ENCODE measurements around the gene LPAR5. TPM values are rescaled to one million over a fixed set of nuclear protein-coding genes. Genes with fewer than 3 reads are reported as not detected.

The LPAR5 gene
- total RNA-seq, 4 donors from 2014 or later, result 27.9 to 50.1 (median 30.2) TPM

GRCh38 chr12:6569312-6569711 lies 66.4 kb downstream of the LPAR5 start:
- peaks cover 6 to 20% (median 15%) of the 10 kb centered on the region in 4 donors for H3K4me1 ChIP-seq
- DNase-seq, result no peak
- no peaks in the 10 kb centered on the region for H3K9me3 ChIP-seq
- peaks cover 1 to 53% (median 12%) of the 10 kb centered on the region in 4 donors for H3K36me3 ChIP-seq
- intact Hi-C loops (cut with DNase I; ENCODE audit: low total_unique reads), result no loop called here
- peak overlapping the region in 3 of 4 donors; percentile 86 to 93 (median 89) for H3K27ac ChIP-seq
- 81 to 86% methylated on average over 3 to 12 of the region's 12 CpGs for WGBS, 2 donors (ENCODE audit: low coverage in 1 of 2)
- no peak for TF ChIP-seq CTCF (IDR thresholded peaks at IDR 0.05)
- TF ChIP-seq POLR2AphosphoS5 (IDR thresholded peaks at IDR 0.05), result no peak
- no peak for TF ChIP-seq EP300 (IDR thresholded peaks at IDR 0.05; ENCODE audit: low read depth)
- no peak for TF ChIP-seq POLR2A (IDR thresholded peaks at IDR 0.05)
- no peak overlapping the region for H3K4me3 ChIP-seq
- in situ Hi-C loops (cut with MboI; ENCODE audit: low pct_ligation_motif_present in 1 of 4, low pct_unique_long_range_greater_than_20kb in 1 of 4, low sequenced_read_pairs in 3 of 4), result no loop called here
- H3K27me3 ChIP-seq, result no peaks in the 10 kb centered on the region

Small RNAs within 50 kb of the gene (small RNA-seq; reads per million reads assigned to genes)
- 131 to 343 (median 223) reads per million in 4 donors for gene SCARNA11

Other genes with a start within 250 kb of the LPAR5 start
- gene CD27, start 191.0 kb downstream of the LPAR5 start, total RNA-seq, result 10 to 100 TPM in 1 of 4 donors, 1 to 10 TPM in 2, not detected in 1; 1.1 to 16.8 (median 2.3) TPM
- gene TAPBPL, start 183.9 kb downstream of the LPAR5 start, total RNA-seq, result 10 to 100 TPM; 47.6 to 99.1 (median 79.3) TPM
- 10 to 100 TPM in 3 of 4 donors, 1 to 10 TPM in 1; 2.6 to 23.1 (median 17.7) TPM for gene VAMP1, start 165.3 kb downstream of the LPAR5 start, total RNA-seq
- 10 to 100 TPM in 3 of 4 donors, 1 to 10 TPM in 1; 2.6 to 49.7 (median 40.9) TPM for gene MRPL51, start 142.7 kb downstream of the LPAR5 start, total RNA-seq
- gene NCAPD2, start 141.9 kb downstream of the LPAR5 start, total RNA-seq, result 10 to 100 TPM; 18.3 to 20.2 (median 19.2) TPM
- 1,000 to 10,000 TPM; 1,806 to 2,946 (median 2,333) TPM for gene GAPDH, start 101.4 kb downstream of the LPAR5 start, total RNA-seq
- 10 to 100 TPM in 1 of 4 donors, 1 to 10 TPM in 3; 6.1 to 54.2 (median 8.0) TPM for gene IFFO1, start 79.9 kb downstream of the LPAR5 start, total RNA-seq
- 100 to 1,000 TPM in 1 of 4 donors, 10 to 100 TPM in 3; 12.8 to 167 (median 30.5) TPM for gene NOP2, start 67.7 kb downstream of the LPAR5 start, total RNA-seq
- gene CHD4, start 28.6 kb downstream of the LPAR5 start, total RNA-seq, result 100 to 1,000 TPM; 142 to 165 (median 154) TPM
- 1 to 10 TPM in 3 of 4 donors, not detected in 1; 2.2 to 2.9 (median 2.7) TPM for gene ACRBP, start 11.5 kb upstream of the LPAR5 start, total RNA-seq
- gene ING4, start 27.2 kb upstream of the LPAR5 start, total RNA-seq, result 100 to 1,000 TPM in 1 of 4 donors, 10 to 100 TPM in 3; 41.8 to 165 (median 56.6) TPM
- 10 to 100 TPM; 34.8 to 49.4 (median 42.8) TPM for gene ZNF384, start 53.4 kb upstream of the LPAR5 start, total RNA-seq
- under 1 TPM in 1 of 4 donors, not detected in 3; 0.64 TPM for gene PIANP, start 64.9 kb upstream of the LPAR5 start, total RNA-seq
- gene COPS7A, start 88.1 kb upstream of the LPAR5 start, total RNA-seq, result 10 to 100 TPM; 13.1 to 44.9 (median 36.9) TPM
- 100 to 1,000 TPM; 100 to 360 (median 164) TPM for gene MLF2, start 117.2 kb upstream of the LPAR5 start, total RNA-seq
- 100 to 1,000 TPM in 1 of 4 donors, 10 to 100 TPM in 3; 64.0 to 124 (median 83.9) TPM for gene PTMS, start 130.4 kb upstream of the LPAR5 start, total RNA-seq
- 1 to 10 TPM in 1 of 4 donors, under 1 TPM in 1, not detected in 2; 0.68 to 1.4 TPM for gene LAG3, start 136.6 kb upstream of the LPAR5 start, total RNA-seq
- 1 to 10 TPM in 3 of 4 donors, under 1 TPM in 1; 1.00 to 7.9 (median 2.8) TPM for gene CD4, start 153.6 kb upstream of the LPAR5 start, total RNA-seq
- 1 to 10 TPM in 3 of 4 donors, not detected in 1; 3.0 to 6.4 (median 3.1) TPM for gene GPR162, start 185.9 kb upstream of the LPAR5 start, total RNA-seq
- 10 to 100 TPM in 3 of 4 donors, 1 to 10 TPM in 1; 5.9 to 32.9 (median 14.4) TPM for gene P3H3, start 192.4 kb upstream of the LPAR5 start, total RNA-seq
- under 1 TPM in 2 of 4 donors, not detected in 2; 0.14 to 0.32 TPM for gene GNB3, start 205.0 kb upstream of the LPAR5 start, total RNA-seq
- 1 to 10 TPM in 3 of 4 donors, not detected in 1; 3.0 to 8.8 (median 3.3) TPM for gene CDCA3, start 215.3 kb upstream of the LPAR5 start, total RNA-seq
- gene USP5, start 216.2 kb upstream of the LPAR5 start, total RNA-seq, result 100 to 1,000 TPM in 1 of 4 donors, 10 to 100 TPM in 3; 30.5 to 171 (median 35.4) TPM
- 100 to 1,000 TPM; 360 to 671 (median 400) TPM for gene TPI1, start 231.6 kb upstream of the LPAR5 start, total RNA-seq
- gene SPSB2, start 237.3 kb upstream of the LPAR5 start, total RNA-seq, result 10 to 100 TPM in 2 of 4 donors, 1 to 10 TPM in 2; 4.5 to 21.0 (median 8.2) TPM

All from transverse colon (tissue), 4 donors.